ENCODE measurements around the gene DLG2. TPM values are rescaled to one million over a fixed set of nuclear protein-coding genes. Genes with fewer than 3 reads are reported as not detected.

Gene DLG2
- total RNA-seq, 1 donor from 2014 or later: 1.8 TPM

GRCh38 chr11:84236436-84236835 is 1390.7 kb downstream of the DLG2 start:
- H3K27me3 Mint-ChIP-seq (ENCODE audit: low read depth, unreplicated experiment): no peaks in the 10 kb centered on the region
- no peak for DNase-seq (ENCODE audit: low read depth)
- no peak overlapping the region for H3K4me3 ChIP-seq (ENCODE audit: insufficient read depth, low read depth, low read length)
- H3K27ac ChIP-seq (ENCODE audit: low read depth, low read length): no peak overlapping the region
- no peaks in the 10 kb centered on the region for H3K4me1 Mint-ChIP-seq (ENCODE audit: low read depth, unreplicated experiment)
- H3K4me1 ChIP-seq (ENCODE audit: insufficient read depth, low read length): no peaks in the 10 kb centered on the region
- H3K27ac Mint-ChIP-seq (ENCODE audit: unreplicated experiment): no peak overlapping the region
- no peaks in the 10 kb centered on the region for H3K9me3 Mint-ChIP-seq (ENCODE audit: unreplicated experiment)
- no peak overlapping the region for H2AFZ ChIP-seq (ENCODE audit: low read depth, low read length)
- H3K4me2 ChIP-seq (ENCODE audit: low read length): no peak overlapping the region
- H3K27me3 ChIP-seq (ENCODE audit: insufficient read depth, low read length): no peaks in the 10 kb centered on the region
- no peaks in the 10 kb centered on the region for H3K36me3 ChIP-seq (ENCODE audit: insufficient read depth, low read length)
- no peak overlapping the region for H3K9ac ChIP-seq (ENCODE audit: low read length)
- no peaks in the 10 kb centered on the region for H3K9me3 ChIP-seq (ENCODE audit: insufficient read depth, low read depth, low read length)
- H3K79me2 ChIP-seq (ENCODE audit: insufficient read depth, low read length): no peaks in the 10 kb centered on the region
- FAIRE-seq: no peak
- H3K4me3 Mint-ChIP-seq (ENCODE audit: unreplicated experiment): no peak overlapping the region
- H3K36me3 Mint-ChIP-seq (ENCODE audit: low read depth, unreplicated experiment): no peaks in the 10 kb centered on the region
- no peaks in the 10 kb centered on the region for H4K20me1 ChIP-seq (ENCODE audit: insufficient read depth, low read length)
- TF ChIP-seq EZH2 (IDR thresholded peaks at IDR 0.05; ENCODE audit: insufficient read depth, low read length): no peak
- TF ChIP-seq, protein P1, sequence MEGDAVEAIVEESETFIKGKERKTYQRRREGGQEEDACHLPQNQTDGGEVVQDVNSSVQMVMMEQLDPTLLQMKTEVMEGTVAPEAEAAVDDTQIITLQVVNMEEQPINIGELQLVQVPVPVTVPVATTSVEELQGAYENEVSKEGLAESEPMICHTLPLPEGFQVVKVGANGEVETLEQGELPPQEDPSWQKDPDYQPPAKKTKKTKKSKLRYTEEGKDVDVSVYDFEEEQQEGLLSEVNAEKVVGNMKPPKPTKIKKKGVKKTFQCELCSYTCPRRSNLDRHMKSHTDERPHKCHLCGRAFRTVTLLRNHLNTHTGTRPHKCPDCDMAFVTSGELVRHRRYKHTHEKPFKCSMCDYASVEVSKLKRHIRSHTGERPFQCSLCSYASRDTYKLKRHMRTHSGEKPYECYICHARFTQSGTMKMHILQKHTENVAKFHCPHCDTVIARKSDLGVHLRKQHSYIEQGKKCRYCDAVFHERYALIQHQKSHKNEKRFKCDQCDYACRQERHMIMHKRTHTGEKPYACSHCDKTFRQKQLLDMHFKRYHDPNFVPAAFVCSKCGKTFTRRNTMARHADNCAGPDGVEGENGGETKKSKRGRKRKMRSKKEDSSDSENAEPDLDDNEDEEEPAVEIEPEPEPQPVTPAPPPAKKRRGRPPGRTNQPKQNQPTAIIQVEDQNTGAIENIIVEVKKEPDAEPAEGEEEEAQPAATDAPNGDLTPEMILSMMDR (IDR thresholded peaks at IDR 0.05; ENCODE audit: insufficient read depth, low read depth, low read length): no peak

DNA sequence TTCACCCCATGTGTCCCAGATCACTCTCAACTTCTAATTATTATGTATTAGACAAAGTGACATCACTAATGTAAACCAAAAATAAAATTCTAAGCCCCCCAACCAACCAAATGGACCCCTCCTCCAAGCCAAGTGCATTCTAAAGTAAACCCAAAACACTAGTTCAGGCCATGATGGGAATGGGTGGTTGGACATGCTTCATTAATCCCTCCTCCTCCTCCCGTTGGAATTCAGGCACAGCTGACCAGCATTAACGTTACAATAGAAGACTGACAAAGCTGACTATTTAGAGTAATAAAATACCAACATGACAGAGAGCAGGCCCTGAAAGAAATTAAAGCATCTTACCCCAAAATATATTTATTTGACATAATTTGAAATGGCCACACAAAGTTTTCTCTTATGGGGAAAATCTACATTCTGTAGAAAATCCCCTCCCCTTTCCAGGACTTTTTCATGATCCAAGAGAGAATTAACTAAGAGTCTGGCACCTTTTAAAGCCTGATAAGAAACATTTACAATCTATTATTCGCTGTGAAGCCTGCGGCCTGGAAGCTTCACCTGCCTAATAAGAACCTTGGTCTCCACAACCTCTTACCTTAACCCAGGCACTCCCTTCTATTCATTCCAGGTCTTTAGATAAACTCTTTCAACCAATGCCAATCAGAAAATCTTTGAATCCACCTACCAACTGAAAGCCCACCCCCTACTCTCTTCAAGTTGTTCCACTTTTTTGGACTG is 1392.5 kb downstream of the DLG2 start:
- TF ChIP-seq, protein P1 (IDR thresholded peaks at IDR 0.05; ENCODE audit: insufficient read depth, low read depth, low read length): no peak
- Mint-ChIP-seq H3K4me3 (ENCODE audit: unreplicated experiment) (no peak overlapping the region), H3K27ac (ENCODE audit: unreplicated experiment) (no peak overlapping the region), H3K9me3 (ENCODE audit: unreplicated experiment) (no peaks in the 10 kb centered on the region), H3K36me3 (ENCODE audit: low read depth, unreplicated experiment) (no peaks in the 10 kb centered on the region), H3K27me3 (ENCODE audit: low read depth, unreplicated experiment) (no peaks in the 10 kb centered on the region), H3K4me1 (ENCODE audit: low read depth, unreplicated experiment) (no peaks in the 10 kb centered on the region)
- H4K20me1 ChIP-seq (ENCODE audit: insufficient read depth, low read length): no peaks in the 10 kb centered on the region
- H3K27ac ChIP-seq (ENCODE audit: low read depth, low read length): no peak overlapping the region
- H3K79me2 ChIP-seq (ENCODE audit: insufficient read depth, low read length): no peaks in the 10 kb centered on the region
- FAIRE-seq: no peak
- no peak overlapping the region for H3K9ac ChIP-seq (ENCODE audit: low read length)
- H3K4me1 ChIP-seq (ENCODE audit: insufficient read depth, low read length): no peaks in the 10 kb centered on the region
- H3K4me2 ChIP-seq (ENCODE audit: low read length): no peak overlapping the region
- H3K4me3 ChIP-seq (ENCODE audit: insufficient read depth, low read depth, low read length): no peak overlapping the region
- no peaks in the 10 kb centered on the region for H3K27me3 ChIP-seq (ENCODE audit: insufficient read depth, low read length)
- H2AFZ ChIP-seq (ENCODE audit: low read depth, low read length): no peak overlapping the region
- no peaks in the 10 kb centered on the region for H3K9me3 ChIP-seq (ENCODE audit: insufficient read depth, low read depth, low read length)
- H3K36me3 ChIP-seq (ENCODE audit: insufficient read depth, low read length): no peaks in the 10 kb centered on the region
- DNase-seq (ENCODE audit: low read depth): no peak

- Mint-ChIP-seq H3K27me3 (ENCODE audit: low read depth, unreplicated experiment) (no peaks in the 10 kb centered on the region), H3K9me3 (ENCODE audit: unreplicated experiment) (no peaks in the 10 kb centered on the region), H3K36me3 (ENCODE audit: low read depth, unreplicated experiment) (no peaks in the 10 kb centered on the region), H3K4me3 (ENCODE audit: unreplicated experiment) (no peak overlapping the region), H3K4me1 (ENCODE audit: low read depth, unreplicated experiment) (no peaks in the 10 kb centered on the region), H3K27ac (ENCODE audit: unreplicated experiment) (no peak overlapping the region)
- FAIRE-seq: no peak
- no peak for TF ChIP-seq EZH2 (IDR thresholded peaks at IDR 0.05; ENCODE audit: insufficient read depth, low read length)
- TF ChIP-seq, protein P1 (IDR thresholded peaks at IDR 0.05; ENCODE audit: insufficient read depth, low read depth, low read length): no peak
- no peak overlapping the region for H3K4me2 ChIP-seq (ENCODE audit: low read length)
- H3K27me3 ChIP-seq (ENCODE audit: insufficient read depth, low read length): no peaks in the 10 kb centered on the region
- no peak overlapping the region for H2AFZ ChIP-seq (ENCODE audit: low read depth, low read length)
- no peaks in the 10 kb centered on the region for H3K9me3 ChIP-seq (ENCODE audit: insufficient read depth, low read depth, low read length)
- H3K36me3 ChIP-seq (ENCODE audit: insufficient read depth, low read length): no peaks in the 10 kb centered on the region
- DNase-seq (ENCODE audit: low read depth): no peak
- no peaks in the 10 kb centered on the region for H3K4me1 ChIP-seq (ENCODE audit: insufficient read depth, low read length)
- no peaks in the 10 kb centered on the region for H4K20me1 ChIP-seq (ENCODE audit: insufficient read depth, low read length)
- H3K9ac ChIP-seq (ENCODE audit: low read length): no peak overlapping the region
- no peak overlapping the region for H3K27ac ChIP-seq (ENCODE audit: low read depth, low read length)
- no peaks in the 10 kb centered on the region for H3K79me2 ChIP-seq (ENCODE audit: insufficient read depth, low read length)
- no peak overlapping the region for H3K4me3 ChIP-seq (ENCODE audit: insufficient read depth, low read depth, low read length)
Observed at GRCh38 chr11:84234011-84234410, 1393.1 kb downstream of the DLG2 start.
